Measurements from ENCODE around the gene C5orf15. TPM values are rescaled to one million over a fixed set of nuclear protein-coding genes. Genes with fewer than 3 reads are reported as not detected.

Gene C5orf15
- total and polyA plus RNA-seq, 9 of the 15 experiments (the other 6 are each of a cell fraction or from before 2014, with no cell fraction given) = 23.3 to 50.7 (median 35.5) TPM

GRCh38 chr5:133930061-133930812, 38.2 kb downstream of the C5orf15 start (continued):
- TF ChIP-seq MCM7 (IDR thresholded peaks at IDR 0.05) (no peak), ZNF444 (CRISPR knock-in tag; IDR thresholded peaks at IDR 0.05) (no peak), ATF1 (CRISPR knock-in tag; IDR thresholded peaks at IDR 0.05) (no peak), ATF1 (tag; IDR thresholded peaks at IDR 0.05) (peak; percentile 81), TARDBP (IDR thresholded peaks at IDR 0.05) (no peak), DPF2 (IDR thresholded peaks at IDR 0.05) (peak; percentile 71), C11orf30 (IDR thresholded peaks at IDR 0.05; ENCODE audit: low read depth) (no peak), HSF4 (CRISPR knock-in tag; IDR thresholded peaks at IDR 0.05; ENCODE audit: borderline replicate concordance) (no peak), ZC3H11A (IDR thresholded peaks at IDR 0.05; ENCODE audit: low read depth, low read length) (no peak), CTCF (IDR thresholded peaks at IDR 0.05 in 2 of 3, conservative IDR thresholded peaks at IDR 0.05 in 1 of 3; ENCODE audit: insufficient read depth in 2 of 3, low read depth in 1 of 3, low read length in 3 of 3) (no peak), ZBTB11 (CRISPR knock-in tag; IDR thresholded peaks at IDR 0.05) (no peak), ARID4B (CRISPR knock-in tag; IDR thresholded peaks at IDR 0.05) (no peak)
- TF ChIP-seq, protein P1, sequence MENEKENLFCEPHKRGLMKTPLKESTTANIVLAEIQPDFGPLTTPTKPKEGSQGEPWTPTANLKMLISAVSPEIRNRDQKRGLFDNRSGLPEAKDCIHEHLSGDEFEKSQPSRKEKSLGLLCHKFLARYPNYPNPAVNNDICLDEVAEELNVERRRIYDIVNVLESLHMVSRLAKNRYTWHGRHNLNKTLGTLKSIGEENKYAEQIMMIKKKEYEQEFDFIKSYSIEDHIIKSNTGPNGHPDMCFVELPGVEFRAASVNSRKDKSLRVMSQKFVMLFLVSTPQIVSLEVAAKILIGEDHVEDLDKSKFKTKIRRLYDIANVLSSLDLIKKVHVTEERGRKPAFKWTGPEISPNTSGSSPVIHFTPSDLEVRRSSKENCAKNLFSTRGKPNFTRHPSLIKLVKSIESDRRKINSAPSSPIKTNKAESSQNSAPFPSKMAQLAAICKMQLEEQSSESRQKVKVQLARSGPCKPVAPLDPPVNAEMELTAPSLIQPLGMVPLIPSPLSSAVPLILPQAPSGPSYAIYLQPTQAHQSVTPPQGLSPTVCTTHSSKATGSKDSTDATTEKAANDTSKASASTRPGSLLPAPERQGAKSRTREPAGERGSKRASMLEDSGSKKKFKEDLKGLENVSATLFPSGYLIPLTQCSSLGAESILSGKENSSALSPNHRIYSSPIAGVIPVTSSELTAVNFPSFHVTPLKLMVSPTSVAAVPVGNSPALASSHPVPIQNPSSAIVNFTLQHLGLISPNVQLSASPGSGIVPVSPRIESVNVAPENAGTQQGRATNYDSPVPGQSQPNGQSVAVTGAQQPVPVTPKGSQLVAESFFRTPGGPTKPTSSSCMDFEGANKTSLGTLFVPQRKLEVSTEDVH (IDR thresholded peaks at IDR 0.05; ENCODE audit: low read depth, partially characterized antibody) = no peak

All from K562 (cell line).